T-helper 1 cell (primary cell): ENCODE results near the gene ELL.
"Not testable (repeated sequence)": the region's sequence is repeated elsewhere in the genome, so short reads cannot be mapped to it uniquely, and the experiment has no call there.

Experiments used
- DNase-seq, 5 donors: peaks; one replicate each; pipeline ENCODE4 v3.0.0-alpha.2; 2012 to 2020

Gene ELL

DNA sequence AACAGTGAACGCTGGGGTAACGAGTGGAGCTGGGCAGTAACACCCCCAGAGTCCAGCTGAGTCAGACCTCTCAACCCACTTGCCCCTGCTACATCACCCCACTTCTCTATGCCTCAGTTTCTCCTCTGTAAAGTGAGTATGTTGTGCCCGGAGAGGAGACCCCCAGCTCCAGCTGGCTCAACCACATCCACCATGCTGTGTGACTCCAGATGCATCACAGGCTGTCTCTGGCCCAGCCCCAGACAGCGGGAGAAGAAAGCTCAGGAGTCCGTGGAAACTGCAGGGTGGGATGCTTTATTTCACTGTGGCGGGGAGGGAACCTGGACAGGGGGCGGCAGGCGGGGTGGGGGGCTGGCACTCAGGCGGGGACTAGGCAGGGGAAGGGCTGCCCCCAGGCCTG, 9.6 kb upstream of the ELL start:
- no peak for DNase-seq

DNA sequence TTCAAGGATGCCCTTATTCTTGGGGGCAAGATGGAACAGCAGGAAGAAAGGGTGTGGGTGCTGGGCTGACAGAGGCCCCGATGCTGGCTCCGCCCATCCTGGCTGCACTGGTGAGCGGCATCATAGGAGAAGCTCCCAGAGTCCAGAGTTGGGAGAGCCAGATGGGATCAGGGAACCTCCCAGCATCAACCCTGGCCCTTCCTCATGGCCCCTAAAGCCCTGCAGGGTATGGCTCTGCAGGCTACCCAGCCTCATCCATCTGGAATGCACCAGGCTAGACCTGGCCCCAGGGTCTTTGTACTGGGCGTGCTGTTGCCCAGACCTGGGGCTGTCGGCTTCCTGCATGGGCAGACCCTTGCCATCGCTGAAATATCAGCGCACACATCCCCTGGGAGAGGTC, 7.9 kb upstream of the ELL start:
- no peak for DNase-seq

DNA sequence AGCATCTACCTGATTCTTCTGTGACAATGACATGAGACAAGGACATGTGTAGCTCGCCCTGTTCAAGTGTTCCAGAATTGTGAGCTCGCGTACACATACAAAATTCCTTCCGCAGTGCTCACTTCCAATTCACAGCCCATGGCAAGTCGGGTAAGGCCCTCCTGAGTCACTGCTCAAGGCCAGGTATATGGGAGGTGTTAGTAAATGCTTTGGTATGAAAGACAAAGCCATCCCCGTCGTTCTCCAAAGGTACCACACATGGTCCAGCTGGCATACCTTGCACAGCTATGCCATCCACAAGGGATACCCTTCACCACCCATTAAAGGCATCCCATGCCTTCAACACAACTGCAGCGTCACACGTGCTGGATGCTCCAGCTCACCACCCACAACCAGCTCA, 4.4 kb upstream of the ELL start:
- no peak for DNase-seq

DNA sequence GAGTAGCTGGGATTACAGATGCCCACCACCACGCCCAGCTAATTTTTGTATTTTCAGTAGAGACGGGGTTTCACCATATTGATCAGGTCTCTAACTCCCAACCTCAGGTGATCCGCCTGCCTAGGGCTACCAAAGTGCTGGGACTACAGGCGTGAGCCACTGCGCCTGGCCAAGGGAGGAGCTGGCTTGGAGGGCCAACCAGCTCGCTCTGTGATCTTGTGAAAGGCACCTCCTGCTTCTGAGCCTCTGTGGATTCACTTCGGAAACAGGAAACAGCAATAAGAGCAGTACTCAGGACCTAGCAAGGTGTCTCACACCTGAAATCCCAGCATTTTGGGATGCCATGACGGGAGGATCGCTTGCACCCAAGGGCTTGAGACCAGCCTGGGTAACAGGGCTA, 2.0 kb upstream of the ELL start:
- DNase-seq: no peak

DNA sequence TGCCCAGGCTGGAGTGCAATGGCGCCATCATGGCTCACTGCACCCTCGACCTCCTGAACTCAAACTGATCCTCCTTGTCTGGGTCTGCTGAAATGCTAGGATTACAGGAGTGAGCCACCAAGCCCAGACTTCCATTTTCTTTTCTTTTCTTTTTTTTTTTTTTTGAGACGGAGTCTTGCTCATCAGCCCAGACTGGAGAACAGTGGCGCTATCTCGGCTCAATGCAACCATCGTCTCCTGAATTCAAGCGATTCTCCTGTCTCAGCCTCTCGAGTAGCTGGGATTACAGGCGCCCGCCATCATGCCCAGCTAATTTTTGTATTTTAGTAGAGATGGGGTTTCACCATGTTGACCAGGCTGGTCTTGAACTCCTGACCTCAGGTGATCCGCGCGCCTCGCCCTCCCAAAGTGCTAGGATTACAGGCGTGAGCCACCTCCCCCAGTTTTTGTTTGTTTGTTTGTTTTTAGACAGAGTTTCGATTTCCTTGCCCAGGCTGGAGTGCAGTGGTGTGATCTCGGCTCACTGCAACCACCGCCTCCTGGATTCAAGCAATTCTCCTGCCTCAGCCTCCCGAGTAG, 1.1 kb upstream of the ELL start:
- DNase-seq: not testable (repeated sequence)

DNA sequence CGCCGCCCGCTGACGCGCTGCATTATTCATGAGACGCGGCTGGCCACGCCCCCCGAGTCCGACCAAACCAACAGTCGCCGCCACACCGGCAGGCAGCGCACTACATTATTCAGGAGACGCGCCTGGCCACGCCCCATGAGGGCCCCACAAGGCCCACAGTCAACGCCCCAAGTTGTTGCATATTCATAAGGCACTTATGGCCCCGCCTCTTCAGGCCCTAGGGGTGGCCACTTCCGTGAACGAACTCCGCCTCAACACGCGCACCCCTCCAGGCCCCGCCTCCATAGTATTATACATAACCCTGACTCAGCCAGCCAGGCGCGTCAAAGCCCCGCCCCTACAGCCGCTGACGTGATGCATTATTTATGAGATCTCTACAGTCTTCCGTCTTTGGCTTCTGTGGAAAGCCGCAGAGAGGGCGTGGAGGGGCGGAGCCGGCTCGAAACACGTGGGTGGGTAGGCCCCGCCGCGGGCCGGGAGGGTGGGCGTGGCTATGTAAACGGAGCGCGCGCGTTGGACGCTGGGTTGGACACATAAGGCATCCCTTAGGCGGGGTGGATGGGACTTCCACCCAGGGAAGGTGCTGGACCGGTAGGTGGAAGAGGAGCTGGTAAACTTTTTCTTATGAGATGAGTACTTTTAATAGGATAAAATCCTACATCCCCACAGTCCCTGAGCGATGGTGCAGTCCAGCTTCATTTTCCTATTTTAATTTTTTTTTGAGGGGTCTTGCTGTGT, 423 bp upstream of the ELL start:
- peak; percentile 100 for DNase-seq

DNA sequence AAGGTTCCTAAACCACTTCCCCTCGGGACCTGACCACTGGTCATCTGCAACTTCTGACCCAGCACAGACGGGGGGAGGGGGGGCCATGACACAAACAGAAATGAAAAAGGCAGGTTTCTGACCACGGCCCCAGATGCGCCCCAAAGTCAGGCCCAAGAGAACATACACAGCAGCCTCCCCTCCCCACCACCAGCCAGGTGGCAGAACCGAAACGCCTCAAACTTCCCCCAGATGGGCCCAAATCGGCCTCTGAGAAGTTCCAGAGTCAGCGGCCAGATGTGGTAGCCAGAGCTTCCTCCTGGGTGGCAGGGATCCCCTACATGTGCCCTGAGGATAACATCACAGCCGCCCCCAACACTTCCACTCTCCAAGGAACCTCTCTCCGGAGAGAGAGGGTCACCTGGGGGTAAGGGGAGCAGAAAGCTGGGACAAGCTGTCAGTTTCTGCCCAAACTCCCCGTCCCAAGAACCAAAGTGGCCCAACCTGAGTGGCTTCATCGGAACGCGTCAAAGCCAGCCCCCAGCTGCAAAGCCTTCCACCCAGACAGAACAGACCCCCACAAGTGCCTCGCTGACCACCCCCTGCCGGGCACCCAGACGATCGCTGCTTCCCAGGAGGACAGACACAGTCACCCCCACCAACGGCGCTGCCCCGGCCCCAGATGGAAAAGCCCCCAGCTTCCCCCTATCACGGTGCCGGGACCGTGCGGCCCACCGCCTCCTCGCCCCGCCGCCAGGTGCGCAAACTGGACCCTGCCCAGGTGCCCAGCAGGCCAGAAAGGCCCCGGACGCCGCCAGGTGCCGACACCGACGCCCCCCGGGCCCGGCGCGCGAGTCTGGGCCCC, 800 bp downstream of the ELL start:
- DNase-seq: peak in 1 of 5 donors; percentile 18

DNA sequence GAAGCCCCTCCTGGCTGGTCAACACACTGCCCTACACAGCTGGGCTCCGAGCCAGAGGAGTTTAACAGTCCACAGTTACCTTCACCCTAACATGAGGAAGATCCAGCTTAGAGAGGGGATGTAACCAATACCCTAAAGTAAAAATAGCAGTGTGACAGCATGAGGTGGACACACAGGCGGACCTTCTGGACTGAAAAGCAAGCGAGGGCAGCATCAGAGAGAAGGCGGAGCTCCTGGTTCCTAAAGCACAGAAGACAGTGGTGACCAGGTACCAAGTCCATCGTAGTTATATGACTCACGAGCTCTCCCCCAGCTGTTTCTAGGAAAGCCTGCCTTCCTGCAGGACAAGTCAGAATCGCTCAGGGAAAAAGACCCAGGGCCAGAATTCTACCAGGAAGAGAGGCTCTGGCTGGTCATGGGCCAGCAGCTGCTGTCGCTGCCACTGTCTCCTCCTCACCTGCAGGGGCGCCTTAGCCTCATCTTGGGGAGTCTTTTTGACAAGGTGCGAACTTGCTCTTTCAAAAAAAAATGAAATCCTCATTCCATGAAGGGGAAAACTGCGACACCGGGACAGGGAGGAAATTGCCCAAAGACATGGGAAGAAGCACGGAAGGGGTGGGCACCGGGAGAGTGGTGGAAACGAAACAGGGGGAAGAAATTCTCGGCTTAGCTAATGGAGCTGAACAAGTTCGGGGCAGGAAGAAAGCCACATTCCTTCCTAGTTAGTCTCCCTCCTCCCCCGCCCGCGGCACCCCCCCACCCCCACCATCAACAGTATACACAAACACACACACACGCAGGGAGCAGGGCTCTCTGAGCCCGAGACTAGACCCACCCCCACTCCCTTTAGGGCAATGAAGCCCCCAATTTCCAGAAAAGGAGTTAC, 1.7 kb downstream of the ELL start:
- DNase-seq: peak in 3 of 5 donors; percentile 40 to 62 (median 56)

DNA sequence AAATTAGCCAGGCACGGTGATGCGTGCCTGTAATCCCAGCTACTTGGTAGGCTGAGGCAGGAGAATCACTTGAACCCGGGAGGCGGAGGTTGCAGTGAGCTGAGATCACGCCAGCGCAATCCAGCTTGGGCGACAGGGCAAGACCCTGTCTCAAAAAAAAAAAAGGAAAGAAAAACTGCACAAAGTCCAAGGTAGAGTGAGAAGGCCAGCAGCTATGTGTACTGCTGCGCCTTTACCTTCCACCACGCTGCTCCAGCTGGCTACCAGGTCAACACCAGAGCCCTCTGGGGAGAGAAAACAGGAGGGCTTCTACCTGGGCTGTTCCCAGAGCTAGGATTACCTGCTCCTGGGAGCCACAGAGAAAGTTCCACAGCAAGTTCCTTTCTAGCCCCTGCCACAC, 3.2 kb downstream of the ELL start:
- DNase-seq: no peak

DNA sequence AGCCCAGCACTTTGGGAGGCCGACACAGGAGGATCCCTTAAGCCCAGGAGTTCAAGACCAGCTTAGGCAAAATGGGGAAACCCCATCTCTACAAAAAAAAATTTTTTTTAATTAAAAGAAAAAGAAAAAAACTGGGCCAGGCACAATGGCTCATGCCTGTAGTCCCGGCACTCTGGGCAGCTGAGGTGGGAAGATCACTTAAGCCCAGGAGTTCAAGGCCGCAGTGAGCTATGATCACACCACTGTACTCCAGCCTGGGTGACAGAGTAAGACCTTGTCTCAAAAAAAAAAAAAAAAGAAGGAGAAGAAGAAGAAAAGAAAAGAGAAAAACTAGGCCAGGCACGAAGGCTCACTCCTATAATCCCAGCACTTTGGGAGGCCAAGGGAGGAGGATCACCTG, 4.3 kb downstream of the ELL start:
- DNase-seq: no peak

DNA sequence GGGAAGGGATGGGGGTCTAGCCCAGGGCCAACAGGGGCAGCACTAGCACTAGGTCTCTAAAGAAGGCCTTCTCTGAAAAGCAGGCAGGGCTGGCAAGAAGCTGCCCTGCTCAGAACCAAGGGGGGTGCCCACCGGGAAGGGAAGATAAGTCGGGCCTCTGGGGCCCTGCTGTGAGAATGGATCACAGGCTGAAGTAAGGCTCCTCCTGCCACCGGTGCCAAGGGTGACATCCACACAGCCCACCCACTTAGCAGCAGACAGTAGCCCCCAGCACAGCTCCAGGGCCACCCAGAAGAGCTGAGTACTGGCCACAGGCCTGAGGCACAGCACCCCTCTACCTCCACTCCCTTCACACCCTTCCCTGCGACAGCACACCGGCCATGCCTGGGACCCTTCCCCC, 5.9 kb downstream of the ELL start:
- no peak for DNase-seq

DNA sequence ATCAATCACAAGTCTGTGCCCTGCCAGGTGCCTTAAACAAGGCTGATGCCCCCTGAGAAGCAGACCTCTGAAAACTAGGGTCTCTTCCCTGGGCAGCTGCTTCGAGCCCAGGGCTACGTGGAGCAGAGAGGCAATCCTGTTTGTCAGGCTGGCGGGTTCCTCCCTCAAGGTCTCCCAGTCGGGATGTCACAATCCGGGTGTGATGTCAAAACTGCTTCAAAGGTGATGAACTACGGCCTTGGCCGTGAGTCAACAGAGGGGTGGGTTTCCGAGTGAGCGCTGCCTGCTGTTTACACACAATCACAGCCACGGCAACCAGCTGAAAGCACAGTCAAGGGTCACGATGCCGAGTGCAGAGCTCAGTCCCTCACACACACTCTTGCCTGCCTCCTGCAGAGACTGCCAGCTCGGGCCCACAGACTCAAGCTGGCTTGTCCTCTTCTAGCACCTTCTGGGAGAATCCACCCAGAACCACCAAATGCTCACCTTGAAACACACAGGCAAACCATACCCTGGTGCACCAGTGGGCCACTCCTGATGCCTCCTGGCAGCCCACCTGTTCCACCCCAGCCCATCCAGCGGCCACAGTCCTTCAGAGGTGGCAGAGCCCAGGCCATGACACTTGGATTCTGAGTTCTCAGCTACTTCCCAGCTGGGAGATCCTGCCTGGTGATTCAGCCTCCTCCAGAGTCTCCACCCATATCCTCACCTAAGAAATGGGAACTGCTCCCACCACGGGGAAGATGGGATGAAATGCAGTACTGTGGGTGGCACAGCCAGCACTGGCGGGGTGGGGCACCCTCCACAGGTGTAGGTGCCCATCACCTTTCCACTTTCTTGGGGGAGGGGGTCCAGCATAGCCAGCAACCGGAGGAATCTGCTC, 6.8 kb downstream of the ELL start:
- DNase-seq: no peak

DNA sequence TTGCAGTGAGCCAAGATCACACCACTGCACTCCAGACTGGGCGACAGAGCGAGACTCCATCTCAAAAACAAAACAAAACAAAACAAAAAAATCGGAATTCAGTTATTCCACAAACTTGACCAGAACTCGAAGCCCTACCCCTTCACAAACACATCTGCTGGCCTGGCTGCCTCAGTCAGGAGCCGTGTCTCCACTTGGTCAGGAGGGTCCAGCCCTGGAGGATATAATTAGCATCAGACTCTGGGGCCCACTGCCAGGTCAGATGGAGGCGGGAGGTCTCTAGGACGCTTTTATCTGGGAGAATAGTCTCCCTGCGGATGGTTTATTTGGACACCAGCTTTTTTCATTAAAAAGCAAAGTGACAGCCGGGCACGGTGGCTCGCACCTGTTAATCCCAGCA, 8.0 kb downstream of the ELL start:
- no peak for DNase-seq

DNA sequence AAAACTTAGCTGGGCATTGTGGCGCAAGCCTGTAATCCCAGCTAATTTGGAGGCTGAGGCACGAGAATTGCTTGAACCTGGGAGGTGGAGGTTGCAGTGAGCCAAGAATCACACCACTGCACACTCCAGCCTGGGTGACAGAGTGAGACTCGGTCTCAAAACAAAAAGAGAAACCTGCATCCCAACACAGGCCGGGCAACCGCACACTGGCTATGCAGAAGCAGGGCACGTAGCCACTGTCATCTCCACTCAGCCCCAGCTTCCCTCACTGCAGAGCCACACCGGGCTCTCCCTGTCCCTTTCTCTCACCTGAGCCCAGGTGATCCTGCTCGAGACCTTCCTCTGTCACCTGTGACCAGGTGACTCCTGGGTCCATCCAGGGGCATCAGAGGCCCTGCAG, 11.7 kb downstream of the ELL start:
- DNase-seq: no peak

DNA sequence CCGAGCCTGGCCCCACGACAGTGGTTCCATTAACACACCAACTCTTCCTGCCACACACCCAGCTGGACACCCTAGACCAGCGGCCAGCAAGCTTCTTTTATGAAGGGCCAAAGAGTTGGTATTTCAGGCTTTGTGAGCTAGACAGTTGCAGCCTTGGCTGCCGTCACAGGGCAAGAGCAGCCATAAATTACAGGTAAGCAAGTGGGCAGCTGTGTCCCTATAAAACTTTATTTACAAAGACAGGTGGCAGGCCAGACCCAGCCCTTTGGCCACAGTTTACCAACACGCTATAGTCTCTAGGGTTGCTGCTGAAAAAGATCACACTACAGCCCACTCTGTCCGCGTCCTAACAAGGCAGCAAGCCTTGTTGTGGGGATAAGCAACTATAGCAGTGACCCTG, 13.3 kb downstream of the ELL start:
- DNase-seq: no peak

DNA sequence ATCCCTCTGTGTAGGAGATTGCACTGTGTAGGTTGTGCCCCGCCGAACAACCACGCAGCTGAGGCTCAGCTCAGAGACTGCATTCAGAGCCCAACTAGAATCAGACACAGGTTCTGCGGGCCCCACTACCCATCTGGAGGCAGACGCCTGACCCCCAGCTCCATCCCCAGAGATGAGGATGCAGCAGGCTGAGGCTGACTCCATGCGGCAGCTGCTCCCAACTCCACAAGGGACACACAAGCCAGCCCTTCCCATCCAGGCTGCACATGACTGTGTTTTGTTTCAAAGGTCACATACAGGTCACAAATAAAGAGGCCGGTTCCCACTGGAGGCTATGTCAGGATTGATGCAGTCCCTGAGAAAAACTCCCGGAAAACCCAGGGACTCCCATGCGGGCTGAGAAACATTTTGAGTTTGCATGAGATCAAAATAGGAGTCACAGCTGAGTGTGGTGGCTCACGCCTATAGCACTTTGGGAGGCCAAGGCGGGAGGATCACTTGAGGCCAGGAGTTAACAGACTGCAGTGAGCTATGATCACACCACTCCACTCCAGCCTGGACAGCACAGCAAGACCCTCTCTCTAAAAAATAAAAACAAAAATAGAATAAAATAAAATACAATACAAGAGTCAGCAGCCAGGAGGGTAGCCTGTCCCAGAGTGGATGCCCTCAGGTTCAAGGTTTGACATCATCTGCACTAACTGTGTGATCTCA, 14.0 kb downstream of the ELL start:
- DNase-seq: no peak

DNA sequence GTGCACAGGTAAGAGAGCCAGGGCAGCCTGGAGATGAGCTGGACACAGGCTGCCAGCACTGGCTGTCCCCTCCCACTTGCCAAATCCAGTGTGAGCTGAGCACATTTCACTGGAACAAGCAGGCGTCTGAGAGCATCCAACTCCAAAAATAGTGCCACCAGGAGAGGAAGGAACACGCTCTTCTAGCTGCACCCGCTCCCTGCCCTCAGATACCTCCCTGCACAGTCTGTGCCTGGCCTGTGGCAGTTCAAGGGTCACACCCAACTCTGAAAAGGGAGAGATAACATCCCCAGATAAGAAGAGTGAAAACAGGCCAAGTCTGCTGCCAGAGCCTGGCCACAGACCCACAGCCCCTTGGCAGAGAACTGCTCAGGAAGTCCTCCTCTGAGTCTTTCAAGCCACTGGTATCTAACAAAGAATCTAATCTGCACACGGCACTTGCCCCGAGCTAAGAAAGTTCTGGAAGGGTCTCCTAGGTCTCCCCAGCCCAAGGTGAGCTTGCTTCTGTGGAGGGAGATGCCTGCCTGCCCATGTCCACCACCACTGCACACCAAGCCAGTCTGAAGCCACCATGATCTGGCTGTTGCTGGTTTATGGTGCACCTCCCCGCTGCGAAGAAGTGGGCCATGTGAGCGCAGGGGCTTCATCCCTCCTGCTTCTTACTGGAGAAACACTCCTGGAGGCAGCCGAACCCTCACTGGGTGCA, 14.7 kb downstream of the ELL start:
- peak in 1 of 5 donors; percentile 65 for DNase-seq

DNA sequence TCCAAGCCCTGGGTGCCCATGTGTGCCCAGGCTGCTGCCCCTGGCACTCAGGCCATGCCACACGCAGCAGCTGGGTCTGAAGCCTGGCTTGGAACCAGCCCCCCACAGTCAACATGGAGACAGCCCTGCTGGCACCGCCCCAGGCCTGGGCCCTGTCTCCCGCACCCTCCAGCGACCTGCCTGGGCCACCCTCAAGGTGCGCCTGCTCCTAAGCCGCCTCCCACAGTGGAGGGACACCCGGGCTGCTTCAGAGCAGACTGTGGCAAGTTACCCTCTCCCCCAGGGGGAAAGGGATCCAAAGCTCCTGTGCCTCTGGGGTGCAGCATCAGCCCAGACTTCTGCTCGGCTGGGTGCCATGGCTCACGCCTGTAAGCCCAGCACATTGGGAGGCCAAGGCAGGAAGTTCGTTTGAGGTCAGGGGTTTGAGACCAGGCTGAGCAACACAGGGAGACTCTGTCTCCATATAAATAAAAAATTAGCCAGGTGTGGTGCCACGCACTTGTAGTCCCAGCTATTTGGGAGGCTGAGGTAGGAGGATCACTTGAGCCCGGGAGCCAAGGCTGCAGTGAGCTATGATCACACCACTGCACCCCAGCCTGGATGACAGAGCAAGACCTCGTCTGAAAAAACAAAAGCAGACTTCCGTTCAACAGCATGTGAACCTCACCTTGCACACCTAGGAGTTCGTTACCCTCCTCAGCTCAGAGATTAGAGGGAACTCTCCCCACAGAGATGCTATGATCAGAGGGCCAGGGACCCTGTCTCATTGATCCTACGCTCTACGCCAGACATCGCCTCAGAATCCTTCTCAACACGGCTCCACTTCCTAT, 15.6 kb downstream of the ELL start:
- DNase-seq: no peak

DNA sequence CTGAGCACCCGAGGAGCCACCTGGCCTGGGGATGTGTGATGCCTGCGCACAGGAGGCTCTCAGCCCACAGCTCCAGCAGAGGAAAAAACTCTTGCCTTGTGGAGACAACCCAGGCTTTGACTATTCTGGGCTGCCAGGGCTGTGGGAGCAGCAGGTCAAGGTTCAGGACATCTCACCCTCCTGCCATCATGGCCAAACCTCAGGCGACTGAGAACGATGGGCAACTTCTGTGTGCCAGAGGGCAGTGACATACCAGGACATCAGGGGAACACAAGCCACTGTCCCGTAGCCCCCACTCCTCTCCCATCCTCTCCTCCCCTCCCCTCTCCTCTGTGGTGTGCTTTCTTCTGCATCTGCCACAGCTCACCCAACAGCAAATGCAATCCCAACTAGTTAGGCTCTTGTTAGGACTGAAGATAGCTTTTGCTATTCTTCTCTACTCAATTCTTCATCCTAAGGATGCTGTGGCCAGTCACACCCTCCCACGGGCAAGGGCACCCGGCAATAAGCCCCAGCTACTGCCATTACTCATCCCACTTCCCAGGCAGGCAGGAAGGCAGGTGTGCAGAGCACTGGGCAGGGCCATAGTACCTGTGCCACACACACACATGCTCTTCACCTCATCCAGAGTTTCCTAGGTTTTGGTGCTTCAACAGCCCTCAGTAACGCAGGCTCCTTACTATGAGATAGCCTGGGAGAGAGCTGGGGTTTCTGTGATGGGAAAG, 16.8 kb downstream of the ELL start:
- DNase-seq: no peak
